ENCODE measurements around the gene ADCY6.

GRCh38 chr12:48779869-48780268 lies 9.0 kb downstream of the ADCY6 start:
- no peak for TF ChIP-seq POLR2A (IDR thresholded peaks at IDR 0.05)
- TF ChIP-seq, protein P1, sequence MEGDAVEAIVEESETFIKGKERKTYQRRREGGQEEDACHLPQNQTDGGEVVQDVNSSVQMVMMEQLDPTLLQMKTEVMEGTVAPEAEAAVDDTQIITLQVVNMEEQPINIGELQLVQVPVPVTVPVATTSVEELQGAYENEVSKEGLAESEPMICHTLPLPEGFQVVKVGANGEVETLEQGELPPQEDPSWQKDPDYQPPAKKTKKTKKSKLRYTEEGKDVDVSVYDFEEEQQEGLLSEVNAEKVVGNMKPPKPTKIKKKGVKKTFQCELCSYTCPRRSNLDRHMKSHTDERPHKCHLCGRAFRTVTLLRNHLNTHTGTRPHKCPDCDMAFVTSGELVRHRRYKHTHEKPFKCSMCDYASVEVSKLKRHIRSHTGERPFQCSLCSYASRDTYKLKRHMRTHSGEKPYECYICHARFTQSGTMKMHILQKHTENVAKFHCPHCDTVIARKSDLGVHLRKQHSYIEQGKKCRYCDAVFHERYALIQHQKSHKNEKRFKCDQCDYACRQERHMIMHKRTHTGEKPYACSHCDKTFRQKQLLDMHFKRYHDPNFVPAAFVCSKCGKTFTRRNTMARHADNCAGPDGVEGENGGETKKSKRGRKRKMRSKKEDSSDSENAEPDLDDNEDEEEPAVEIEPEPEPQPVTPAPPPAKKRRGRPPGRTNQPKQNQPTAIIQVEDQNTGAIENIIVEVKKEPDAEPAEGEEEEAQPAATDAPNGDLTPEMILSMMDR (IDR thresholded peaks at IDR 0.05 in 4 of 5, conservative IDR thresholded peaks at IDR 0.05 in 1 of 5), result no peak

Data from gastrocnemius medialis (tissue), 4 donors.